H9 (cell line): ENCODE measurements around the gene FANCL. TPM values are rescaled to one million over a fixed set of nuclear protein-coding genes. Genes with fewer than 3 reads are reported as not detected.

ENCODE experiments used
- DNase-seq: peaks from one replicate; pipeline ENCODE4 v3.0.0-alpha.2; 2017
- H2AFZ ChIP-seq: one replicate; pipeline ENCODE4 v1.6.1; 2013; ENCODE audit warnings: mild to moderate bottlenecking, low read length, control low read depth, moderate library complexity
- H2AK5ac ChIP-seq: 2 replicates; pipeline ENCODE4 v1.6.1; 2013; ENCODE audit warnings: low read length, control low read depth, mixed read lengths; ENCODE audit not compliant: insufficient read length
- H2BK120ac ChIP-seq: one replicate; pipeline ENCODE4 v1.6.1; 2013; ENCODE audit warnings: low read depth, mild to moderate bottlenecking, low read length, control low read depth, inconsistent platforms; ENCODE audit not compliant: poor library complexity, severe bottlenecking
- H2BK12ac ChIP-seq: 2 replicates; pipeline ENCODE4 v1.6.1; 2013; ENCODE audit warnings: low read length, control low read depth, mixed read lengths, low read depth; ENCODE audit not compliant: insufficient read length
- H2BK15ac ChIP-seq: 2 replicates; pipeline ENCODE4 v1.6.1; 2013; ENCODE audit warnings: low read depth, low read length, control low read depth
- H2BK20ac ChIP-seq: one replicate; pipeline ENCODE4 v1.6.1; 2013; ENCODE audit warnings: low read depth, mild to moderate bottlenecking, low read length, control low read depth, inconsistent platforms; ENCODE audit not compliant: poor library complexity, severe bottlenecking
- H2BK5ac ChIP-seq: 2 replicates; pipeline ENCODE4 v1.6.1; 2013; ENCODE audit warnings: low read length, control low read depth, mixed read lengths; ENCODE audit not compliant: insufficient read length
- H3K14ac ChIP-seq: 2 replicates; pipeline ENCODE4 v1.6.1; 2013; ENCODE audit warnings: low read length, control low read depth; ENCODE audit not compliant: insufficient read depth
- H3K18ac ChIP-seq: 2 replicates; pipeline ENCODE4 v1.6.1; 2013; ENCODE audit warnings: low read depth, mild to moderate bottlenecking, mixed read lengths, low read length, control low read depth; ENCODE audit not compliant: insufficient read length
- H3K23ac ChIP-seq: 2 replicates; pipeline ENCODE4 v1.6.1; 2013; ENCODE audit warnings: low read length, control low read depth, mixed read lengths, low read depth; ENCODE audit not compliant: insufficient read length
- H3K23me2 ChIP-seq: 2 replicates; pipeline ENCODE4 v1.6.1; 2013; ENCODE audit warnings: low read depth, mild to moderate bottlenecking, mixed read lengths, low read length, control low read depth; ENCODE audit not compliant: insufficient read length, poor library complexity, severe bottlenecking
- H3K27ac ChIP-seq: 2 replicates; pipeline ENCODE4 v1.5.1; 2013; ENCODE audit warnings: low read length, control low read depth, mixed read lengths, low read depth; ENCODE audit not compliant: insufficient read length
- H3K27me3 ChIP-seq: 2 replicates; pipeline ENCODE4 v1.6.1; 2013; ENCODE audit warnings: low read length, control low read depth, inconsistent platforms; ENCODE audit not compliant: insufficient read depth
- H3K4ac ChIP-seq: 2 replicates; pipeline ENCODE4 v1.6.1; 2013; ENCODE audit warnings: low read depth, mild to moderate bottlenecking, control low read depth, inconsistent platforms, low read length, moderate library complexity
- H3K4me1 ChIP-seq: 2 replicates; pipeline ENCODE4 v1.6.1; 2013; ENCODE audit warnings: low read length, control low read depth, inconsistent platforms; ENCODE audit not compliant: insufficient read depth
- H3K4me2 ChIP-seq: 2 replicates; pipeline ENCODE4 v1.6.1; 2013; ENCODE audit warnings: low read length, control low read depth, mixed read lengths; ENCODE audit not compliant: insufficient read length, insufficient read depth
- H3K56ac ChIP-seq: 2 replicates; pipeline ENCODE4 v1.6.1; 2013; ENCODE audit warnings: low read depth, mild to moderate bottlenecking, mixed read lengths, low read length, control low read depth; ENCODE audit not compliant: insufficient read length
- H3K79me1 ChIP-seq: 2 replicates; pipeline ENCODE4 v1.6.1; 2013; ENCODE audit warnings: low read depth, mild to moderate bottlenecking, moderate library complexity, low read length, control low read depth, inconsistent platforms; ENCODE audit not compliant: insufficient read depth, poor library complexity, severe bottlenecking
- H3K79me2 ChIP-seq: 2 replicates; pipeline ENCODE4 v1.6.1; 2013; ENCODE audit warnings: low read length, control low read depth, inconsistent platforms; ENCODE audit not compliant: insufficient read depth
- H3K9ac ChIP-seq: 2 replicates; pipeline ENCODE4 v1.6.1; 2013; ENCODE audit warnings: low read length, control low read depth, mixed read lengths; ENCODE audit not compliant: insufficient read length; ENCODE audit errors: extremely low read depth
- H3K9me3 ChIP-seq: one replicate; pipeline ENCODE4 v1.6.1; 2013; ENCODE audit warnings: low read depth, low read length, inconsistent platforms; ENCODE audit not compliant: control insufficient read depth
- H3T11ph ChIP-seq: one replicate; pipeline ENCODE4 v1.6.1; 2013; ENCODE audit warnings: mild to moderate bottlenecking, low read length, control low read depth, inconsistent platforms
- H4K20me1 ChIP-seq: one replicate; pipeline ENCODE4 v1.6.1; 2013; ENCODE audit not compliant: control insufficient read depth, insufficient read length, insufficient read depth
- H4K5ac ChIP-seq: 2 replicates; pipeline ENCODE4 v1.6.1; 2013; ENCODE audit warnings: low read depth, mild to moderate bottlenecking, mixed read lengths, low read length, control low read depth; ENCODE audit not compliant: insufficient read length
- H4K8ac ChIP-seq: replicated peaks from 2 replicates; pipeline ENCODE4 v1.6.1; 2013; ENCODE audit warnings: low read length, control low read depth, mixed read lengths, low read depth; ENCODE audit not compliant: insufficient read length
- H4K91ac ChIP-seq: 2 replicates; pipeline ENCODE4 v1.6.1; 2013; ENCODE audit warnings: low read depth, mild to moderate bottlenecking, moderate library complexity, mixed read lengths, low read length, control low read depth; ENCODE audit not compliant: insufficient read length
- H3K27ac Mint-ChIP-seq, 3 experiments: 2 replicates in 2 of 3; 3 replicates in 1 of 3; pipeline ENCODE4 v1.8.0; 2020 to 2021; ENCODE audit warnings: mixed read lengths in 3 of 3, mild to moderate bottlenecking in 1 of 3, moderate library complexity in 1 of 3
- H3K27me3 Mint-ChIP-seq: 2 replicates; pipeline ENCODE4 v1.8.0; 2021; ENCODE audit warnings: low read depth, mild to moderate bottlenecking, moderate library complexity, mixed read lengths
- H3K36me3 Mint-ChIP-seq, 3 experiments: 2 replicates in 2 of 3; 3 replicates in 1 of 3; pipeline ENCODE4 v1.8.0; 2020 to 2021; ENCODE audit warnings: low read depth in 3 of 3, mixed read lengths in 3 of 3; ENCODE audit not compliant: insufficient read depth in 1 of 3
- H3K4me1 Mint-ChIP-seq, 2 experiments: 2 replicates each; pipeline ENCODE4 v1.8.0; 2020; ENCODE audit warnings: mixed read lengths in 2 of 2
- H3K4me3 Mint-ChIP-seq, 2 experiments: 2 replicates in 1 of 2; 3 replicates in 1 of 2; pipeline ENCODE4 v1.8.0; 2020 to 2021; ENCODE audit warnings: mild to moderate bottlenecking in 2 of 2, mixed read lengths in 2 of 2, moderate library complexity in 1 of 2
- H3K9me3 Mint-ChIP-seq, 2 experiments: 2 replicates in 1 of 2; 3 replicates in 1 of 2; pipeline ENCODE4 v1.8.0; 2020; ENCODE audit warnings: mild to moderate bottlenecking in 2 of 2, mixed read lengths in 2 of 2, moderate library complexity in 1 of 2
- CTCF ChIP-seq: fragments of 200-600 bp; sonication (generic); conservative IDR thresholded peaks from 3 replicates; pipeline ENCODE4 v1.8.0; 2021; ENCODE audit warnings: antibody characterized with exemption, mild to moderate bottlenecking
- WGBS: extraction: QIAGEN DNeasy Blood & Tissue Kit; methylation state at CpG from one replicate; pipeline ENCODE4 v1.1.7; 2013; ENCODE audit warnings: missing lambda C conversion rate, low lambda C conversion rate, mixed read lengths; ENCODE audit not compliant: insufficient read length; ENCODE audit errors: extremely low coverage; 5-methylcytosine and 5-hydroxymethylcytosine counted together
- total RNA-seq: library from RNA; stranded (reverse); gene quantifications from 2 replicates; pipeline ENCODE4 v1.2.1, GENCODE V29; 2021

The FANCL gene
- total RNA-seq, 1 experiment from 2014 or later, result 41.5 TPM

DNA sequence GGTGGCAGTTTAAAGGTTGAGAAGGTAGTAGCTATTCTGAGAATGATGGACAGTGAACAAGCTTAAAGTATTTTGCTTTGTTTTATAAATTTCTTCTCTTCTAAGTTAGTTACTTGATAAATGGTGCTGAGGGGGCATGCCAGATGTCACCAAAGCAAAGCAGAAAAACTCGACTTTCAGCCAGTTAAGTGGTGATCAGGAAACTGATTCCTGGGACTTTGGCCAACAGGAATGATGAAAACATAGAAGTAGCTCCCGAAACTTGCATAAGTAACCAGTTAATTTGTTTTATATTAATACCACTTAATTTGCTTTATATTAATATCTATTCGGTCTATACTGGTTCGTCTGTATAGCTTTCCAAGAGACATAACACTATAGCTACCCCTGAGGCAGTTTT is 82.6 kb downstream of the FANCL start:
- Mint-ChIP-seq H3K9me3 (no peaks in the 10 kb centered on the region), H3K36me3 (peaks cover 3 to 48% (median 27%) of the 10 kb centered on the region in 3 experiments; a peak in 6 of 7 replicates), H3K4me1 (peaks cover 6 to 7% of the 10 kb centered on the region in 2 experiments), H3K27me3 (no peaks in the 10 kb centered on the region), H3K27ac (no peak overlapping the region), H3K4me3 (no peak overlapping the region)
- no peak for DNase-seq
- H3K9ac ChIP-seq, result no peak overlapping the region
- H3K27me3 ChIP-seq, result no peaks in the 10 kb centered on the region
- no peak overlapping the region for H2BK120ac ChIP-seq
- no peak overlapping the region for H4K5ac ChIP-seq
- no peak overlapping the region for H2BK20ac ChIP-seq
- no peaks in the 10 kb centered on the region for H3K9me3 ChIP-seq
- no peak overlapping the region for H2BK15ac ChIP-seq
- H3K14ac ChIP-seq, result no peak overlapping the region
- no peak overlapping the region for H4K8ac ChIP-seq
- H2BK5ac ChIP-seq, result no peak overlapping the region
- H3K79me2 ChIP-seq, result no peaks in the 10 kb centered on the region
- no peak overlapping the region for H4K91ac ChIP-seq
- no peak overlapping the region for H3T11ph ChIP-seq
- no peak overlapping the region for H3K56ac ChIP-seq
- H3K79me1 ChIP-seq, result no peaks in the 10 kb centered on the region
- H2BK12ac ChIP-seq, result no peak overlapping the region
- no peak overlapping the region for H3K27ac ChIP-seq
- no peaks in the 10 kb centered on the region for H3K4me1 ChIP-seq
- no peak for TF ChIP-seq CTCF
- H3K4ac ChIP-seq, result no peak overlapping the region
- H3K18ac ChIP-seq, result no peak overlapping the region
- no CpG with 5 or more reads among the region's 4 CpGs for WGBS
- no peak overlapping the region for H3K4me2 ChIP-seq
- no peaks in the 10 kb centered on the region for H4K20me1 ChIP-seq
- no peak overlapping the region for H2AFZ ChIP-seq
- no peaks in the 10 kb centered on the region for H3K23me2 ChIP-seq
- H3K23ac ChIP-seq, result no peak overlapping the region
- H2AK5ac ChIP-seq, result no peak overlapping the region
